Thyroid gland (tissue), 4 donors: Measurements from ENCODE around the gene EFNA5. TPM values are rescaled to one million over a fixed set of nuclear protein-coding genes. Genes with fewer than 3 reads are reported as not detected.

Experiments used
- DNase-seq, 2 donors: peaks; one replicate each; pipeline ENCODE4 v3.0.0-alpha.2; 2019
- H3K27ac ChIP-seq, 3 donors: fragments of 200-600 bp; sonication (generic); 1 replicate in 2 of 3; 2 replicates in 1 of 3; pipeline ENCODE4 v1.5.1; 2016 to 2019; ENCODE audit warnings: mild to moderate bottlenecking in 1 of 3, moderate library complexity in 1 of 3
- H3K27me3 ChIP-seq: fragments of 200-600 bp; sonication (generic); one replicate; pipeline ENCODE4 v1.5.1; 2019
- H3K36me3 ChIP-seq, 2 donors: fragments of 200-600 bp; sonication (generic); one replicate each; pipeline ENCODE4 v1.5.1; 2016 to 2019
- H3K4me1 ChIP-seq, 2 donors: fragments of 200-600 bp; sonication (generic); one replicate each; pipeline ENCODE4 v1.5.1; 2017 to 2019
- H3K4me3 ChIP-seq, 3 donors: fragments of 200-600 bp; sonication (generic); replicated peaks in 1 of 3; 1 replicate in 2 of 3; 2 replicates in 1 of 3; pipeline ENCODE4 v1.5.1; 2016; ENCODE audit warnings: mild to moderate bottlenecking in 1 of 3
- H3K9me3 ChIP-seq: fragments of 200-600 bp; sonication (generic); one replicate; pipeline ENCODE4 v1.5.1; 2017
- CTCF ChIP-seq, 6 experiments: fragments of 200-600 bp in 3 of 6; fragments of 450-650 bp in 3 of 6; sonication (generic) in 3 of 6; IDR thresholded peaks; one replicate each; pipeline ENCODE4 v1.5.1; 2016 to 2019; ENCODE audit warnings: antibody characterized with exemption in 6 of 6, mild to moderate bottlenecking in 2 of 6, inconsistent platforms in 1 of 6, moderate library complexity in 1 of 6
- POLR2A ChIP-seq, 2 donors: fragments of 450-650 bp; IDR thresholded peaks; one replicate each; pipeline ENCODE4 v1.6.1; 2017; ENCODE audit warnings: antibody characterized with exemption in 2 of 2, mild to moderate bottlenecking in 2 of 2, moderate library complexity in 1 of 2
- WGBS, 2 donors: methylation state at CpG; one replicate each; pipeline ENCODE4 v1.1.5; 2017; 5-methylcytosine and 5-hydroxymethylcytosine counted together
- intact Hi-C: fragments of 100-400 bp; cut with DNase I; formaldehyde crosslinking; loops from one replicate; pipeline ENCODE4 v1.15.1; 2023
- total RNA-seq, 4 donors: library from RNA; depleted of rRNA; stranded (reverse); fragments of >200 nt; gene quantifications; one replicate each; pipeline ENCODE4 v1.2.3, GENCODE V29; 2016

Gene EFNA5
- total RNA-seq, 4 donors from 2014 or later, result 5.7 to 17.2 (median 6.4) TPM

GRCh38 chr5:107447587-107447986, 223.2 kb downstream of the EFNA5 start:
- TF ChIP-seq POLR2A (IDR thresholded peaks at IDR 0.05) (no peak), CTCF (IDR thresholded peaks at IDR 0.05) (no peak)
- Histone ChIP-seq H3K4me1 (no peaks in the 10 kb centered on the region), H3K27ac (no peak overlapping the region), H3K9me3 (no peaks in the 10 kb centered on the region), H3K36me3 (no peaks in the 10 kb centered on the region), H3K27me3 (no peaks in the 10 kb centered on the region), H3K4me3 (no peak overlapping the region)
- no peak for DNase-seq
- intact Hi-C loops, result no loop called here
- 83 to 87% methylated on average over 6 of the region's 6 CpGs for WGBS, 2 donors

GRCh38 chr5:107446972-107447371, 223.8 kb downstream of the EFNA5 start:
- intact Hi-C loops, result no loop called here
- no peak for DNase-seq
- TF ChIP-seq POLR2A (IDR thresholded peaks at IDR 0.05) (no peak), CTCF (IDR thresholded peaks at IDR 0.05) (no peak)
- Histone ChIP-seq H3K27ac (no peak overlapping the region), H3K36me3 (no peaks in the 10 kb centered on the region), H3K4me3 (no peak overlapping the region), H3K4me1 (no peaks in the 10 kb centered on the region), H3K27me3 (no peaks in the 10 kb centered on the region), H3K9me3 (no peaks in the 10 kb centered on the region)
- WGBS, 2 donors, result 88 to 89% methylated on average over 3 of the region's 3 CpGs

- Histone ChIP-seq H3K36me3 (no peaks in the 10 kb centered on the region), H3K4me3 (no peak overlapping the region), H3K4me1 (no peaks in the 10 kb centered on the region), H3K27me3 (no peaks in the 10 kb centered on the region), H3K9me3 (no peaks in the 10 kb centered on the region), H3K27ac (no peak overlapping the region)
- 94 to 98% methylated on average over 3 of the region's 3 CpGs for WGBS, 2 donors
- TF ChIP-seq CTCF (IDR thresholded peaks at IDR 0.05) (no peak), POLR2A (IDR thresholded peaks at IDR 0.05) (no peak)
- intact Hi-C loops, result no loop called here
- DNase-seq, result no peak
Observed at GRCh38 chr5:107444300-107444699, 226.4 kb downstream of the EFNA5 start.

- Histone ChIP-seq H3K4me1 (no peaks in the 10 kb centered on the region), H3K4me3 (no peak overlapping the region), H3K9me3 (no peaks in the 10 kb centered on the region), H3K27me3 (no peaks in the 10 kb centered on the region), H3K36me3 (no peaks in the 10 kb centered on the region), H3K27ac (no peak overlapping the region)
- no peak for TF ChIP-seq CTCF (IDR thresholded peaks at IDR 0.05)
- no peak for TF ChIP-seq POLR2A (IDR thresholded peaks at IDR 0.05)
- 92 to 94% methylated on average over 3 of the region's 3 CpGs for WGBS, 2 donors
- DNase-seq, result no peak
- intact Hi-C loops, result no loop called here
Observed at GRCh38 chr5:107443897-107444296, 226.8 kb downstream of the EFNA5 start.

- intact Hi-C loops, result no loop called here
- H3K9me3 ChIP-seq, result no peaks in the 10 kb centered on the region
- no peaks in the 10 kb centered on the region for H3K4me1 ChIP-seq
- DNase-seq, result no peak
- TF ChIP-seq POLR2A (IDR thresholded peaks at IDR 0.05), result no peak
- TF ChIP-seq CTCF (IDR thresholded peaks at IDR 0.05), result no peak
- 91 to 92% methylated on average over 2 of the region's 2 CpGs for WGBS, 2 donors
- no peaks in the 10 kb centered on the region for H3K27me3 ChIP-seq
- no peak overlapping the region for H3K27ac ChIP-seq
- H3K36me3 ChIP-seq, result no peaks in the 10 kb centered on the region
- H3K4me3 ChIP-seq, result no peak overlapping the region
Observed at GRCh38 chr5:107442452-107442851, 228.3 kb downstream of the EFNA5 start.
